Activated CD8-positive, alpha-beta memory T cell treated with anti-CD3 and anti-CD28 coated beads, Interleukin-2, amount 10 ng/mL, durations not matched to agents 7 days and 5 days (primary cell): Measurements from ENCODE around the gene SLC35E3. TPM values are rescaled to one million over a fixed set of nuclear protein-coding genes. Genes with fewer than 3 reads are reported as not detected.

ENCODE experiments used
- ATAC-seq: fragments of 150-1000 bp; cut with Tn5 transposase; one replicate; pipeline ENCODE4 v1.10.0; 2021; ENCODE audit warnings: moderate library complexity
- CTCF ChIA-PET: fragments of 350-600 bp; sonication (Branson Sonifier 250); formaldehyde crosslinking; loops from one replicate; lab custom pipeline; 2021; ENCODE audit warnings: antibody characterized with exemption; lab: Charles Lee
- DNase-seq: peaks from one replicate; pipeline ENCODE4 v3.0.0-alpha.2; 2020
- H3K27ac Mint-ChIP-seq: one replicate; pipeline ENCODE4 v1.8.0; 2021; ENCODE audit warnings: mild to moderate bottlenecking, mixed read lengths
- H3K27me3 Mint-ChIP-seq: one replicate; pipeline ENCODE4 v1.8.0; 2021; ENCODE audit warnings: mixed read lengths
- H3K36me3 Mint-ChIP-seq: one replicate; pipeline ENCODE4 v1.8.0; 2021; ENCODE audit warnings: mild to moderate bottlenecking, mixed read lengths
- H3K4me1 Mint-ChIP-seq: one replicate; pipeline ENCODE4 v1.8.0; 2021; ENCODE audit warnings: mixed read lengths
- H3K4me3 Mint-ChIP-seq: one replicate; pipeline ENCODE4 v1.8.0; 2021; ENCODE audit warnings: mild to moderate bottlenecking, moderate library complexity, mixed read lengths
- H3K9me3 Mint-ChIP-seq: one replicate; pipeline ENCODE4 v1.8.0; 2022; ENCODE audit warnings: low read depth, mixed read lengths
- total RNA-seq, 2 experiments: library from RNA; stranded (reverse); gene quantifications; one replicate each; pipeline ENCODE4 v1.2.3, GENCODE V29; 2021

Gene SLC35E3
- total RNA-seq, 2 experiments from 2014 or later: 10.3 to 10.8 TPM

DNA sequence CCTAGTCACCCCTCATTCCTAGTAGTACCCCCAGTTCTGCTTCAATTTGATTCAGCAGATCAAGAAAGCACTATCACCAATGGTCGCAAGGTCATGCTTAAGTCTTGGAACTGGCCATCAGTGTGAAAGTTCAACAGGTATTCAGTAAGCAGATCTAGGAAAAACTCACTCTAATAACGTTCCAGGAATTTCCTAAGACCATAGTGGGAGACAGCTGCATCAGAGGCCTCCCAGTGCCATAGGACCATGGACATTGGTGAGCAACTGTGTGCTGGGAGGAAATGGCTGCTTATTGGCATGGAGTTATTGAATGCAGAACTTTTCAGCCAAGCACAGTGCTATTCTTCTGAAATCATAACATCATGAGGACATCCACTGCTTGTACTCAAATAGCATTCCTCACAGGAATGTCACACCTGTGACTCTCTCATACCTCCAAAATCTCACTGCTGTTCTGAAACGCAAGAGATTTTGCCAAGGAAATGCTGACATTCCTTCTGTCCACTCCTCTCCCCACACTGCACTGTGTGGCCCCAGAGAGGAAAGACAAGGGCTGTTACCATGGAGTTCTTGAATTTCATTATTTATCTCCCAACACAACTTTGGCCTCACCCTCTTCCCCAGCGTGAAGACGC, 31.1 kb downstream of the SLC35E3 start:
- Mint-ChIP-seq H3K27me3 (no peaks in the 10 kb centered on the region), H3K4me3 (no peak overlapping the region), H3K9me3 (no peaks in the 10 kb centered on the region), H3K4me1 (peaks cover 9% of the 10 kb centered on the region), H3K27ac (no peak overlapping the region), H3K36me3 (peaks cover 2% of the 10 kb centered on the region)
- ATAC-seq (no peak), DNase-seq (no peak)
- CTCF ChIA-PET: no interaction called here

DNA sequence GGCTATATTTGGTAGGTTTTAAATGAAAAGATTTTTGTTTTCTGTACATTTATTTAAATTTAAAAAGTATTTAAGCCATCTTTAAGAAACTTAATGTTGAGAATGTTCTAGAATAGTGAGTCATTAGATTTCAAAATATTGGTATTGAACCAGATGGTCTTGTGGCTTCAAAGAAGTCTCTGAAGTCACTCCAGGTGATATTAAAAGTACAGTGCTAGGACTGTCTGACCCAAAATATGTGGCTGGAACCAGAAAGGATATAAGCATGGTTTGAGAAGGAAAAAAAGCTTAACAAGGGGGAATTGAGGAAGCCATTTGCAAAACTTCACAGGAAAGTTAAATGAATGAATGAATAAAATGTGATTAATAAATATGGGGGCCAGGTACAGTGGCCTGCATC, 33.3 kb downstream of the SLC35E3 start:
- no peaks in the 10 kb centered on the region for H3K36me3 Mint-ChIP-seq

DNA sequence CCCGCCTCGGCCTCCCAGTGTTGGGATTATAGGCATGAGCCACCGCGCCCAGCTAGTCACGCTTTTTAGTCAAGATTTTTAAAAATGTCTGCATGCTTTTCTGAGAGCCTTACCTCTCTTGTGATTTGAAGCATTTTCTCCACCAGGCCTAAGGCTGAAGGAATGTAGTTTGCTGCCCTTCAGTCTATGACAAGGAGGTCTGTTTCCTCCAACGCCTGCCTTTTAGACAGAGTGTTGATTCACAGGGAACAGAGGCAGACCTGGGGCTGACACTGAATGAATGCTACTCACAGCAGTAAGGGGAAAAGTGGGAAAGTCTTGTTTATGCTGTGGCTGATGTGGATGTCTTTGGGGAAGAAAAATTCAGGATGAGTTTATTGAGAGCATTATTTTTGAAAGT, 34.8 kb downstream of the SLC35E3 start:
- DNase-seq: no peak
- Mint-ChIP-seq H3K27me3 (no peaks in the 10 kb centered on the region), H3K36me3 (no peaks in the 10 kb centered on the region), H3K4me1 (no peaks in the 10 kb centered on the region), H3K4me3 (no peak overlapping the region), H3K9me3 (no peaks in the 10 kb centered on the region), H3K27ac (no peak overlapping the region)
- ATAC-seq: no peak
- CTCF ChIA-PET: interaction anchor here (0.7 kb wide), 1 partner anchor 40 kb away, joined by 3 read pairs; no protein-coding TSS in a partner anchor

More for the DNA sequence above, 33.3 kb downstream of the SLC35E3 start:
- DNase-seq (no peak), ATAC-seq (no peak)
- CTCF ChIA-PET: no interaction called here
- no peaks in the 10 kb centered on the region for H3K9me3 Mint-ChIP-seq
- no peak overlapping the region for H3K27ac Mint-ChIP-seq
- H3K4me1 Mint-ChIP-seq: no peaks in the 10 kb centered on the region
- no peaks in the 10 kb centered on the region for H3K27me3 Mint-ChIP-seq
- no peak overlapping the region for H3K4me3 Mint-ChIP-seq

DNA sequence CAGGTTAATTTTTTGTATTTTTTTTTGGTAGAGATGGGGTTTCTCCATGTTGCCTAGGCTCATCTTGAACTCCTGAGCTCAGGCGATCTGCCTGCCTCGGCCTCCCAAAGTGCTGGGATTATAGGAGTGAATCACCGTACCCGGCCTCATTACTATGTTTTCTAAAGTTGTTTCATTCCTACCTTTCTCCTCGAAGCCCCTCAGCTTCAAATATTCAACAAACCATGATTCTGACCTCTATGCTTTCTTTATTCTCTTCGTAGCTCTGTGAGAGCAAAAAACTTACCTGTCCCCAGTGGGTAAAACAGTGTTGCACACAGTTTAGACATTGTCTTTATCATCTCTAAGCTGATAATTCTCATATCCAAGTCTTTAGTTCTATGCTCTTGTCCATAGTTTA, 35.8 kb downstream of the SLC35E3 start:
- ATAC-seq: no peak
- Mint-ChIP-seq H3K27me3 (no peaks in the 10 kb centered on the region), H3K4me1 (no peaks in the 10 kb centered on the region), H3K9me3 (no peaks in the 10 kb centered on the region), H3K27ac (no peak overlapping the region), H3K36me3 (no peaks in the 10 kb centered on the region), H3K4me3 (no peak overlapping the region)
- DNase-seq: no peak
- CTCF ChIA-PET: interaction anchor here (0.6 to 2.3 kb wide), 2 partner anchors 26 to 130 kb away, joined by 3 to 6 read pairs; partner anchors contain the start of gene MDM2

DNA sequence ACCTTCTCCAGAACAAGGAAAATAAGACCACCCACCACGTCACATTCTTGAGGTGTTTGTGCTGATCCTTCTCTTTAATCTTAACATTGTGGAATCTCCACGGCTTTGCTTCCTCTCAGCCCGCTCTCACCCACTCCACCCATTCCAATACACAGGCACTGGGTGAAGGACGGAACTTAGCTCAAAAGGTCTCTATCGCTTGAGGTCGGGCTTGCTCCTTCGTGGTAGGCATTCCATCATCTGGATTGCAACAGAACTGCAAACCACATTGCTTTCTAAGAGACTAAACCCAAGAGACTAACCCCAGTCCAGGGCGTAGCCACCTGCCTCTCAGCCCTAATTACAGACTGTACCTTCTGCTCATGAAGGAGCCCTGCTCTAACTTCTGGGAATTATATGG, 38.0 kb downstream of the SLC35E3 start:
- no peaks in the 10 kb centered on the region for H3K9me3 Mint-ChIP-seq
- ATAC-seq (no peak), DNase-seq (no peak)
- CTCF ChIA-PET: no interaction called here
- H3K4me1 Mint-ChIP-seq: peaks cover 7% of the 10 kb centered on the region
- H3K27me3 Mint-ChIP-seq: no peaks in the 10 kb centered on the region
- H3K4me3 Mint-ChIP-seq: no peak overlapping the region
- no peak overlapping the region for H3K27ac Mint-ChIP-seq
- H3K36me3 Mint-ChIP-seq: no peaks in the 10 kb centered on the region

DNA sequence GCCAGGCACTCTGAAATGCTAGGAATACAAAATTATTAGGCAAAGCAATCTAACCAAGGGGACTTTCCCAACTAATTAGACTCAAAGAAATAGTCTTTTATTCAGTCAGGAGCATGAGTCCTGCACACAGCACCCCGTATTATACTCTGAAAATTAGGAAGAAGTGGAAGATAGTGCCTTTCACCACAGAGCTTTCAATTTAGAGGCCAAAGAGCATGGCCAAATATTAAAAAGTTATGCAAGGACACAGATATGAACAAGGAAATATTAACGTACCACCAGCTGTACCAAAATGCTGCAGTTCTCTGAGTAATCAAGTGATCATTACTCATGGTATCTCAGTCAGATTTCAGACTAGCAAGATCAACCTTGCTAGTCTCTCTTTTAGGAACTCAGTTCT, 39.4 kb downstream of the SLC35E3 start:
- Mint-ChIP-seq H3K9me3 (no peaks in the 10 kb centered on the region), H3K4me3 (no peak overlapping the region)

DNA sequence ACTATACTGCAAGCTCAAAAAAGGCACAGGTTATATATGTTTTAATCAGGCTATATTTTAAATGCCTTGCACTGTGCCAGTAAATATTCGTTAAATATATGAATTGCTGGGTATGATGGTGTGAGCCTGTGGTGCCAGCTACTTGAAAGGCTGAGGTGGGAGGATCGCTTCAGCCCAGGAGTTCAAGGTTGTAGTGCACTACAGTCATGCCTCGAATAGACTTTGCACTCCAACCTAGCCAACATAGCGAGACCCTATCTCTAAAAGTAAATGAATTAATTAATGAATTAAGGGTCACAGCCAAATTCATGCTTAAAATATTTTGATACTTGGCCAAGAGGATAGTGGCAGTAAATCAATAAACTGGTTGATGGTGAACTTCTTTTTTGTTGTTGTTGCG, 39.8 kb downstream of the SLC35E3 start:
- DNase-seq: no peak
- Mint-ChIP-seq H3K27ac (no peak overlapping the region), H3K4me1 (peaks cover 7% of the 10 kb centered on the region), H3K4me3 (no peak overlapping the region), H3K27me3 (no peaks in the 10 kb centered on the region), H3K36me3 (no peaks in the 10 kb centered on the region), H3K9me3 (no peaks in the 10 kb centered on the region)
- CTCF ChIA-PET: no interaction called here
- ATAC-seq: no peak

More for the DNA sequence above, 39.4 kb downstream of the SLC35E3 start:
- DNase-seq (no peak), ATAC-seq (no peak)
- no peak overlapping the region for H3K27ac Mint-ChIP-seq
- no peaks in the 10 kb centered on the region for H3K27me3 Mint-ChIP-seq
- CTCF ChIA-PET: no interaction called here
- no peaks in the 10 kb centered on the region for H3K36me3 Mint-ChIP-seq
- H3K4me1 Mint-ChIP-seq: peaks cover 7% of the 10 kb centered on the region

DNA sequence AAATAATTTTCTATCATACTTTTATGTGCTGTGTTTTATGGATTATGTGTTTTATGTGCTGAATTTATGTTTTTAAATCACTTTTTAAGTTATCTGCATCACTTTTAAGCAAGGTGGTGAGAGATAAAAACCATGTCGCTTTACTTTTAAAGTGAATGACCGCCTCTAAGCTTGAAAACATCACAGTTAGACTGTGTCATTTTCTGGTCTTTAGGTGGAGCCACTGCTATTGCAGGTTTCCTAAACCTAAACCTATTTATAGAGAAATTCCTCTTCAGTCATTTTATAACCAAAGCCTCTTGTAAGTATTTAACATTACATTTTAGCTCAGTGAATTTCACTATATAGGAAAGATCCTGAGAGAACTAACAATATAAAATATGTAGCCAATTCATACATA, 41.0 kb downstream of the SLC35E3 start:
- Mint-ChIP-seq H3K27ac (no peak overlapping the region), H3K9me3 (no peaks in the 10 kb centered on the region), H3K4me3 (no peak overlapping the region), H3K27me3 (no peaks in the 10 kb centered on the region), H3K36me3 (no peaks in the 10 kb centered on the region), H3K4me1 (peaks cover 7% of the 10 kb centered on the region)
- DNase-seq: no peak
- ATAC-seq: no peak
- CTCF ChIA-PET: interaction anchor here (1.4 kb wide), 1 partner anchor 32 kb away, joined by 4 read pairs; no protein-coding TSS in a partner anchor

DNA sequence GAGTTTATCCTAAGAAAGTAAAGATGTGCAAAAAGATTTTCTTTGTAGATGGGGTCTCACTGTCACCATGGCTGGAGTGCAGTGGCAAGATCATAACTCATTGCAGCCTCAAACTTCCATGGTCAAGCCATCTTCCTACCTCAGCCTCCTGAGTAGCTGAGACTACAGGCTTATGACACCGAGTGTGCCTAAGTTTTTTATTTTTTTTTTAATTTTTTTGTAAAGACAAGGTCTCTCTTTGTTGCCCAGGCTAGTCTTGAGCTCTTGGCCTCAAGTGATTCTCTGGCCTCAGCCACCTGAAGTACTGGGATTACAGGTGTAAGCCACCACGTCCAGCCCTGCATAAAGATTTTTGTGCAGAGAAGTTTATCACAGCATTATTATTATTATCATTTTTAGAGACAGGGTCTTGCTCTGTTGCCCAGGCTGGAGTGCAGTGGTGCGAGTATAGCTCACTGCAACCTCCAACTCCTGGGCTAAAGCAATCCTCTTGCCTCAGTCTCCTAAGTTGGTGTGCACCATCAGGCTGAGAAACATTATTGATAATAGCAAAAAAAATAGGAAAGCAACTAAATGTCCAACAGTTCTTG, 42.7 kb downstream of the SLC35E3 start:
- no peaks in the 10 kb centered on the region for H3K27me3 Mint-ChIP-seq

DNA sequence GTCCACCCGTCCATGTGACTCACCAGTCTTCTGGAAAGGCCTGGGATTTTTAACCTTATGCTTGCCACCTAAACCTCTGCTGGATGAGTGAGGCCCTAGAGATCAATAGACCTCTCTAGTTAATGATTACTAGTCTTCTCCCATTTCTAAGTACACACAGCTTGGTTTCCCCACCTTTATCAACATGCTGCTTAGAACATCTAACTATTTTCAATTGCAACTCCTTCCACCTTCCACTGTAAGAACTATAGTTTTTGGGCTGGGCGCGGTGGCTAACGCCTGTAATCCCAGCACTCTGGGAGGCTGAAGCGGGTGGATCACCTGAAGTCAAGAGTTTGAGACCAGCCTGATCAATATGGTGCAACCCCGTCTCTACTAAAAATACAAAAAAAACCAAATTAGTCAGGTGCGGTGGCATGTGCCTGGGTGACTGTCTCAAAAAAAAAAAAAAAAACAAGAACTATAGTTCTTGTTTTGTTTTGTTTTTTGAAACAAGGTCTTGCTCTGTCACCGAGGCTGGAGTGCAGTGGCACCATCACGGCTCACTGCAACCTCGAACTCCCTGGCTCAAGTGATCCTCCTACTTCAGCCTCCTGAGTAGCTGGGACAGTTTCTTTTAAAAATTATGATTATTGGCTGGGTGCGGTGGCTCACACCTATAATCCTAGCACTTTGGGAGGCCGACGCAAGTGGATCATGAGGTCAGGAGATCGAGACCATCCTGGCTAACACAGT, 43.3 kb downstream of the SLC35E3 start:
- ATAC-seq: no peak
- Mint-ChIP-seq H3K27me3 (no peaks in the 10 kb centered on the region), H3K36me3 (no peaks in the 10 kb centered on the region), H3K9me3 (no peaks in the 10 kb centered on the region), H3K4me1 (peaks cover 7% of the 10 kb centered on the region), H3K4me3 (no peak overlapping the region), H3K27ac (no peak overlapping the region)
- no peak for DNase-seq
- CTCF ChIA-PET: no interaction called here

More for the DNA sequence above, 42.7 kb downstream of the SLC35E3 start:
- ATAC-seq (no peak), DNase-seq (no peak)
- no peak overlapping the region for H3K4me3 Mint-ChIP-seq
- CTCF ChIA-PET: no interaction called here
- H3K27ac Mint-ChIP-seq: no peak overlapping the region
- H3K9me3 Mint-ChIP-seq: no peaks in the 10 kb centered on the region
- peaks cover 7% of the 10 kb centered on the region for H3K4me1 Mint-ChIP-seq
- H3K36me3 Mint-ChIP-seq: no peaks in the 10 kb centered on the region

DNA sequence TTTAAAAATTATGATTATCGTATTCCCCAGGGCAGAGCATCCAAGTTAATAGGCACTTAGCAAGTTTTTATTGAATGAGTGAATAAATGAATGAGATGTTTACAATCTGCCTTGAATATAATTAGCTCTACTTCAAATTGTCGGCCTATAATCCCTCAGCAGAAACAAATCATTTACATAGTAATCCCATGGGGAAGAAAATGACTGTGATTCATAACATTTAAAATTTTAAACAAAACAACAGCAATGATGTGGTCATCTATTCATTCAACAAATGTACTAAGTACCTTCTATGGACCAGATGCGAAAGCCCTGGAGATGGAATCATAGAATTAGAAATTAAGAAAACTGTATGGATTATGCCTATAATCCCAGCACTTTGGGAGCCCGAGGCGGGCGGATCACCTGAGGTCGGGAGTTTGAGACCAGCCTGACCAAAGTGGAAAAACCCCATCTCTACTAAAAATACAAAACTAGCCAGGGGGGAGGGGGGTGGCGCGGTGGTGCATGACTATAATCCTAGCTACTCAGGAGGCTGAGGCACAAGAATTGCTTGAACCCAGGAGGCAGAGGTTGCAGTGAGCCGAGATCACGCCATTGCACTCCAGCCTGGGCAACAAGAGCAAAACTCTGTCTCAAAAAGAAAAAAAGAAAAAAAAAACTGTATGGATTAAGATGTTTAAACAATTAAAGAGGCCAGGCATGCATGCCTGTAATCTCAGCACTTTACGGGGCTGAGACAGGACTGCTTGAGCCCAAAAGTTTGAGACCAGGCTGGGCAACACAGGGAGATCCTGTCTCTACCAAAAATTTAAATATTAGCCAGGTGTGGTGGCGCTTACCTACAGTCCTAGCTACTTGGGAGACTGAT, 44.3 kb downstream of the SLC35E3 start:
- no peak for DNase-seq
- Mint-ChIP-seq H3K4me3 (no peak overlapping the region), H3K4me1 (peaks cover 7% of the 10 kb centered on the region), H3K36me3 (no peaks in the 10 kb centered on the region), H3K27ac (no peak overlapping the region), H3K27me3 (no peaks in the 10 kb centered on the region), H3K9me3 (no peaks in the 10 kb centered on the region)
- no peak for ATAC-seq
- CTCF ChIA-PET: no interaction called here

DNA sequence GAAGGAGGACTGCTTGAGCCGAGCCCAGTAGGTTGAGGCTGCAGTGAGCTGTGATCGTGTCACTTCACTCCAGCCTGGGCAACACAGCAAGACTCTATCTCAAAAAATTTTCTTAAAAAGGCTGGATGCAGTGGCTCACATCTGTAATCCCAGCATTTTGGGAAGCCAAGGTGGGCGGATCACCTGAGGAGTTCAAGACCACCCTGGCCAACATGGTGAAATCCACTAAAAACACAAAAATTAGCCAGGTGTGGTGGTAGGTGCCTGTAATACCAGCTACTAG, 44.9 kb downstream of the SLC35E3 start:
- CTCF ChIA-PET: no interaction called here
- no peak for ATAC-seq
- no peaks in the 10 kb centered on the region for H3K36me3 Mint-ChIP-seq
- H3K4me3 Mint-ChIP-seq: no peak overlapping the region
- no peaks in the 10 kb centered on the region for H3K9me3 Mint-ChIP-seq
- no peak overlapping the region for H3K27ac Mint-ChIP-seq
- no peak for DNase-seq
- H3K4me1 Mint-ChIP-seq: peaks cover 7% of the 10 kb centered on the region
- no peaks in the 10 kb centered on the region for H3K27me3 Mint-ChIP-seq

DNA sequence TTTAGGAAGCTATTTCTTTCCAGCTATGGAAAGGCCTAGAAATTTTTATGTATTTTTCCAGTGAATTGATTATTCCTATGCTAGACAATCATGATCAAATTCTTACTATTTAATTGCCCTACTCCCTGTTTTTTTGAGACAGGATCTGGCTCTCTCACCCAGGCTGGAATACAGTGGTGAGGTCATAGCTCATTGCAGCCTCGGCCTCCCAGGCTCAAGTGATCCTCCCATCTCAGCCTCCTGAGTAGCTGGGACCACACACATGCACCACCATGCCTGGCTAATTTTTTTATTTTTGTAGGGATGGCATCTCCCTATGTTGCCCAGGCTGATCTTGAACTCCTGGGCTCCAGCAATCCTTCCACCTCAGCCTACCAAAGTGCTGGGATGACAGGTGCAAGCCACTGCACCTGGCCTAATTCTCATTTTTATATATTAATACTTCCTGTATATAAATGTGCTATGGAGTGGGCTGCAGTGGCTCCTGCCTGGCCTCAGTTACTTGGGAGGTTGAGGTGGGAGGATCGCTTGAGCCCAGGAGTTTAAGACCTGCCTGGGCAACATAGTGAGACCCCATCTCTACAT, 46.0 kb downstream of the SLC35E3 start:
- Mint-ChIP-seq H3K9me3 (no peaks in the 10 kb centered on the region), H3K27ac (no peak overlapping the region), H3K27me3 (no peaks in the 10 kb centered on the region), H3K4me1 (peaks cover 7% of the 10 kb centered on the region), H3K36me3 (no peaks in the 10 kb centered on the region), H3K4me3 (no peak overlapping the region)
- ATAC-seq: no peak
- CTCF ChIA-PET: interaction anchor here (0.6 kb wide), 1 partner anchor 160 kb away, joined by 3 read pairs; no protein-coding TSS in a partner anchor
- DNase-seq: no peak
